H1 (cell line): ENCODE measurements around the gene MGAT4B. TPM values are rescaled to one million over a fixed set of nuclear protein-coding genes. Genes with fewer than 3 reads are reported as not detected.

Source experiments
- CTCF ChIA-PET: fragments of 300-600 bp; sonication (Branson Sonifier 250); formaldehyde crosslinking; loops from one replicate; lab custom pipeline; 2021; ENCODE audit not compliant: partially characterized antibody; lab: Charles Lee
- POLR2A ChIA-PET: fragments of 300-600 bp; sonication (Branson Sonifier 250); formaldehyde crosslinking; loops from one replicate; lab custom pipeline; 2021; ENCODE audit warnings: inconsistent platforms; ENCODE audit not compliant: partially characterized antibody; lab: Charles Lee
- DNase-seq, 2 experiments: peaks; one replicate each; pipeline versions ENCODE4 v3.0.0 to v3.0.0-alpha.2; 2010 to 2022; ENCODE audit warnings: low spot score in 2 of 2, low read depth in 1 of 2, mixed read lengths in 1 of 2
- FAIRE-seq: peaks from 2 replicates; lab custom pipeline; 2011; peaks lifted over from hg19 to GRCh38; lab: Jason Lieb, UNC
- H2AFZ ChIP-seq: 2 replicates; pipeline ENCODE4 v1.8.1; 2012; ENCODE audit warnings: low read length, inconsistent platforms
- H2AK5ac ChIP-seq: 2 replicates; pipeline ENCODE4 v1.6.1; 2013; ENCODE audit warnings: low read depth, low read length
- H2BK120ac ChIP-seq: replicated peaks from 2 replicates; pipeline ENCODE3; 2013; ENCODE audit warnings: low read depth, low read length, inconsistent platforms
- H2BK12ac ChIP-seq: 2 replicates; pipeline ENCODE4 v1.6.1; 2013; ENCODE audit warnings: low read depth, low read length
- H2BK15ac ChIP-seq: 2 replicates; pipeline ENCODE4 v1.6.1; 2013; ENCODE audit warnings: low read length
- H2BK20ac ChIP-seq: 2 replicates; pipeline ENCODE4 v1.6.1; 2013; ENCODE audit warnings: low read length
- H2BK5ac ChIP-seq: 2 replicates; pipeline ENCODE4 v1.6.1; 2013; ENCODE audit warnings: low read depth, low read length
- H3K14ac ChIP-seq: 2 replicates; pipeline ENCODE4 v1.6.1; 2013; ENCODE audit warnings: inconsistent platforms; ENCODE audit not compliant: insufficient read length
- H3K18ac ChIP-seq: 2 replicates; pipeline ENCODE4 v1.6.1; 2013; ENCODE audit warnings: low read length; ENCODE audit errors: extremely low read depth
- H3K23ac ChIP-seq: 2 replicates; pipeline ENCODE4 v1.6.1; 2013; ENCODE audit warnings: inconsistent platforms; ENCODE audit not compliant: insufficient read length
- H3K23me2 ChIP-seq: 2 replicates; pipeline ENCODE4 v1.6.1; 2013; ENCODE audit warnings: low read depth, low read length
- H3K27ac ChIP-seq: 2 replicates; pipeline ENCODE4 v1.6.1; 2011; ENCODE audit warnings: low read depth, low read length, inconsistent platforms
- H3K27me3 ChIP-seq, 4 experiments: replicated peaks in 1 of 4; 1 replicate in 1 of 4; 2 replicates in 3 of 4; pipeline versions ENCODE4 v1.6.1 to v1.8.1; 2011 to 2013; ENCODE audit warnings: low read length in 3 of 4, mild to moderate bottlenecking in 3 of 4, inconsistent platforms in 2 of 4, mixed read lengths in 2 of 4, moderate library complexity in 1 of 4; ENCODE audit not compliant: control insufficient read depth in 3 of 4, insufficient read depth in 3 of 4; ENCODE audit errors: extremely low read depth in 1 of 4
- H3K36me3 ChIP-seq, 4 experiments: 2 replicates each; pipeline versions ENCODE4 v1.6.1 to v1.8.1; 2011 to 2013; ENCODE audit warnings: mild to moderate bottlenecking in 4 of 4, low read length in 3 of 4, moderate library complexity in 2 of 4, control low read depth in 1 of 4, inconsistent platforms in 1 of 4; ENCODE audit not compliant: insufficient read depth in 4 of 4, control insufficient read depth in 2 of 4
- H3K4ac ChIP-seq: replicated peaks from 2 replicates; pipeline ENCODE3; 2013; ENCODE audit warnings: low read length, low read depth, mixed read lengths, inconsistent platforms; ENCODE audit not compliant: insufficient read length
- H3K4me1 ChIP-seq, 4 experiments: replicated peaks in 1 of 4; 1 replicate in 1 of 4; 2 replicates in 3 of 4; pipeline versions ENCODE4 v1.6.1 to v1.8.1; 2011 to 2013; ENCODE audit warnings: low read length in 3 of 4, inconsistent platforms in 2 of 4, mixed read lengths in 1 of 4; ENCODE audit not compliant: insufficient read depth in 4 of 4, control insufficient read depth in 3 of 4
- H3K4me2 ChIP-seq, 2 experiments: 2 replicates each; pipeline versions ENCODE4 v1.6.1 to v1.8.1; 2011 to 2013; ENCODE audit warnings: low read depth in 2 of 2, low read length in 2 of 2, control low read depth in 1 of 2, inconsistent platforms in 1 of 2, mild to moderate bottlenecking in 1 of 2; ENCODE audit not compliant: insufficient read depth in 1 of 2
- H3K4me3 ChIP-seq, 4 experiments: fragments of 200-600, 300-600 bp in 1 of 4; sonication (generic), shearing (Covaris generic), sonication (Bioruptor Twin) in 1 of 4; 2 replicates each; pipeline versions ENCODE4 v1.5.1 to v1.8.1; 2011 to 2016; ENCODE audit warnings: low read length in 4 of 4, low read depth in 3 of 4, control low read depth in 2 of 4, inconsistent platforms in 2 of 4, mild to moderate bottlenecking in 2 of 4, mixed read lengths in 1 of 4, moderate library complexity in 1 of 4; ENCODE audit not compliant: insufficient read depth in 2 of 4; ENCODE audit errors: extremely low read depth in 1 of 4
- H3K56ac ChIP-seq: replicated peaks from 2 replicates; pipeline ENCODE3; 2013; ENCODE audit warnings: low read depth, mild to moderate bottlenecking, mixed read lengths, low read length, inconsistent platforms; ENCODE audit not compliant: insufficient read length
- H3K79me1 ChIP-seq: 2 replicates; pipeline ENCODE4 v1.6.1; 2013; ENCODE audit warnings: low read depth, low read length, control low read depth
- H3K79me2 ChIP-seq, 2 experiments: 2 replicates each; pipeline versions ENCODE4 v1.6.1 to v1.8.1; 2012 to 2013; ENCODE audit warnings: low read length in 2 of 2, mild to moderate bottlenecking in 2 of 2, inconsistent platforms in 1 of 2; ENCODE audit not compliant: insufficient read depth in 2 of 2, control insufficient read depth in 1 of 2
- H3K9ac ChIP-seq, 4 experiments: replicated peaks in 1 of 4; 1 replicate in 1 of 4; 2 replicates in 3 of 4; pipeline versions ENCODE4 v1.6.1 to v1.8.1; 2011 to 2013; ENCODE audit warnings: low read depth in 3 of 4, low read length in 3 of 4, control low read depth in 2 of 4, mild to moderate bottlenecking in 2 of 4, moderate library complexity in 2 of 4, inconsistent platforms in 1 of 4; ENCODE audit errors: extremely low read depth in 1 of 4
- H3K9me3 ChIP-seq, 2 experiments: 2 replicates each; pipeline versions ENCODE4 v1.6.1 to v1.8.1; 2012 to 2013; ENCODE audit warnings: mild to moderate bottlenecking in 2 of 2, moderate library complexity in 2 of 2, control low read depth in 1 of 2, inconsistent platforms in 1 of 2, low read depth in 1 of 2, low read length in 1 of 2, mixed read lengths in 1 of 2; ENCODE audit not compliant: insufficient read depth in 2 of 2
- H4K20me1 ChIP-seq, 2 experiments: replicated peaks in 1 of 2; 2 replicates each; pipeline versions ENCODE3 to v1.8.1; 2011 to 2013; ENCODE audit warnings: inconsistent platforms in 2 of 2, low read length in 2 of 2, mild to moderate bottlenecking in 1 of 2; ENCODE audit not compliant: insufficient read depth in 2 of 2, control insufficient read depth in 1 of 2
- H4K5ac ChIP-seq: 2 replicates; pipeline ENCODE4 v1.6.1; 2013; ENCODE audit warnings: low read length, low read depth, mixed read lengths, inconsistent platforms; ENCODE audit not compliant: insufficient read length
- H4K8ac ChIP-seq: 2 replicates; pipeline ENCODE4 v1.8.0; 2013; ENCODE audit warnings: mild to moderate bottlenecking, moderate library complexity, low read length, inconsistent platforms; ENCODE audit not compliant: insufficient read depth; ENCODE audit errors: extremely low read depth
- H4K91ac ChIP-seq: replicated peaks from 2 replicates; pipeline ENCODE3; 2013; ENCODE audit warnings: low read length, mixed read lengths, inconsistent platforms; ENCODE audit not compliant: insufficient read length
- CHD1 ChIP-seq: IDR thresholded peaks from 2 replicates; pipeline ENCODE4 v1.6.1; 2012; ENCODE audit warnings: low read depth, low read length, improper control_type of control experiment
- CREB1 ChIP-seq: IDR thresholded peaks from 2 replicates; pipeline ENCODE4 v1.6.1; 2012; ENCODE audit warnings: inconsistent platforms
- CTBP2 ChIP-seq: IDR thresholded peaks from 2 replicates; pipeline ENCODE4 v1.7.0; 2011; ENCODE audit warnings: borderline replicate concordance, mild to moderate bottlenecking, moderate library complexity, mixed read lengths, low read length; ENCODE audit not compliant: insufficient read depth, insufficient read length
- E2F6 ChIP-seq: IDR thresholded peaks from 2 replicates; pipeline ENCODE4 v1.6.1; 2012; ENCODE audit warnings: inconsistent platforms
- GABPA ChIP-seq: IDR thresholded peaks from 2 replicates; pipeline ENCODE4 v1.6.1; 2011; ENCODE audit warnings: mild to moderate bottlenecking, low read length, moderate library complexity, borderline replicate concordance; ENCODE audit not compliant: insufficient read depth
- MAX ChIP-seq: IDR thresholded peaks from 2 replicates; pipeline ENCODE4 v1.6.1; 2012; ENCODE audit warnings: inconsistent platforms
- RAD21 ChIP-seq, 2 experiments: IDR thresholded peaks in 1 of 2; conservative IDR thresholded peaks in 1 of 2; 2 replicates each; pipeline ENCODE4 v1.6.1; 2011; ENCODE audit warnings: low read depth in 2 of 2, low read length in 2 of 2, improper control_type of control experiment in 1 of 2, inconsistent platforms in 1 of 2, mild to moderate bottlenecking in 1 of 2, moderate library complexity in 1 of 2
- SUZ12 ChIP-seq: fragments of 200-600 bp; sonication (generic); IDR thresholded peaks from 2 replicates; pipeline ENCODE4 v1.6.1; 2012; ENCODE audit warnings: mild to moderate bottlenecking, inconsistent platforms, low read length, moderate library complexity, mixed read lengths
- WGBS, 2 experiments: shearing (Covaris generic) in 1 of 2; methylation state at CpG; one replicate each; pipeline versions ENCODE4 v1.1.6 to v1.1.7; 2013 to 2015; ENCODE audit warnings: low lambda C conversion rate in 2 of 2, mixed read lengths in 2 of 2, inconsistent platforms in 1 of 2, low coverage in 1 of 2, missing lambda C conversion rate in 1 of 2; ENCODE audit not compliant: insufficient replicate concordance in 2 of 2, insufficient coverage in 1 of 2, insufficient read length in 1 of 2; ENCODE audit errors: extremely low coverage in 1 of 2, missing lambda C conversion rate in 1 of 2; 5-methylcytosine and 5-hydroxymethylcytosine counted together
- polyA plus RNA-seq, 7 experiments: library from polyadenylated mRNA; depleted of rRNA in 3 of 7; stranded (reverse) in 5 of 7; unstranded in 2 of 7; fragments of >200 nt in 5 of 7; fragments of 200-250 nt in 2 of 7; gene quantifications; 1 replicate in 5 of 7; 2 replicates in 1 of 7; 4 replicates in 1 of 7; pipeline versions ENCODE4 v1.2.1 to v1.2.3, GENCODE V29; 2011 to 2013; ENCODE audit warnings: missing spikeins in 2 of 7, mixed read lengths in 2 of 7
- total RNA-seq: library from RNA; stranded (reverse); fragmentation: NEBNext Ultra II Directional; extraction: Animal tissue kit (Norgen Biotek cat#: 25700); gene quantifications from 2 replicates; pipeline ENCODE4 v1.2.1, GENCODE V29; 2021

MGAT4B gene
- total and polyA plus RNA-seq, 2 of the 8 experiments (the other 6 are each of a cell fraction or from before 2014, with no cell fraction given): 116 to 128 TPM

- Histone ChIP-seq H4K8ac (peak overlapping the region; percentile 38; the same call in 1 of the 2 replicates), H4K91ac (no peak overlapping the region), H3K9me3 (no peaks in the 10 kb centered on the region), H2BK20ac (no peak overlapping the region), H3K27me3 (no peaks in the 10 kb centered on the region), H3K14ac (no peak overlapping the region), H2AFZ (no peak overlapping the region), H3K27ac (no peak overlapping the region), H3K36me3 (peaks cover 12 to 31% (median 27%) of the 10 kb centered on the region in 4 experiments), H3K23me2 (peaks cover 10% of the 10 kb centered on the region; the same call in 1 of the 2 replicates), H3K18ac (no peak overlapping the region), H4K5ac (no peak overlapping the region), H3K4me1 (peaks cover 0 to 32% (median 31%) of the 10 kb centered on the region in 4 experiments; a peak in 6 of 7 replicates), H3K56ac (no peak overlapping the region), H2BK5ac (no peak overlapping the region), H3K9ac (no peak overlapping the region), H3K4me2 (no peak overlapping the region), H3K79me1 (peaks cover 11% of the 10 kb centered on the region), H3K4me3 (no peak overlapping the region), H3K79me2 (peaks cover 0 to 22% of the 10 kb centered on the region in 2 experiments; a peak in 2 of 4 replicates), H2BK12ac (no peak overlapping the region), H2BK120ac (no peak overlapping the region), H2AK5ac (no peak overlapping the region), H3K4ac (peak overlapping the region; percentile 53), H3K23ac (no peak overlapping the region), H4K20me1 (peaks cover 12 to 33% of the 10 kb centered on the region in 2 experiments), H2BK15ac (no peak overlapping the region)
- 72% methylated on average over 46 of the region's 67 CpGs; no CpG with 5 or more reads in 1 of the 2 experiments for WGBS, 2 experiments
- FAIRE-seq: no peak
- POLR2A ChIA-PET: interaction anchor here (0.8 to 16.9 kb wide), 9 partner anchors 15 to 180 kb away, joined by 3 to 207 read pairs (median 3); partner anchors contain the start of genes MAML1 and SQSTM1
- peak in 1 of 2 experiments; percentile 89 for DNase-seq
- CTCF ChIA-PET: interaction anchor here (0.6 to 3.9 kb wide), 38 partner anchors 9 to 201 kb away, joined by 3 to 23 read pairs (median 4); partner anchors contain the start of genes MAML1 and SQSTM1
- no peak for TF ChIP-seq CHD1
- TF ChIP-seq SUZ12: no peak
- peak; percentile 73 to 82 for TF ChIP-seq RAD21 (IDR thresholded peaks at IDR 0.05 in 1 of 2, conservative IDR thresholded peaks at IDR 0.05 in 1 of 2; ENCODE audit: low read depth in 2 of 2, low read length in 2 of 2)
- 0 out of 2 replicates have a peak, but pooled peaks have one; percentile 21 for TF ChIP-seq CREB1
- TF ChIP-seq MAX: peak; percentile 48; the same call in 1 of the 2 replicates
- TF ChIP-seq E2F6: 0 out of 2 replicates have a peak, but pooled peaks have one; percentile 19
- TF ChIP-seq GABPA: peak; percentile 65; the same call in 1 of the 2 replicates
- TF ChIP-seq CTBP2: no peak
These were observed 5.1 kb downstream of the MGAT4B start for GRCh38 chr5:179801304-179802206.
